HG03039 (cell line): Measurements from ENCODE around the gene HNRNPA1L2.
"Not testable (repeated sequence)": the region's sequence is repeated elsewhere in the genome, so short reads cannot be mapped to it uniquely, and the experiment has no call there.

ENCODE experiments used
- ATAC-seq: cut with Tn5 transposase; IDR thresholded peaks from one replicate; pipeline ENCODE4 v1.9.1; 2021; ENCODE audit warnings: mild to moderate bottlenecking, moderate library complexity; ENCODE audit not compliant: unreplicated experiment

HNRNPA1L2 gene

GRCh38 chr13:52644108-52644507, 1.9 kb downstream of the HNRNPA1L2 start:
- ATAC-seq: no peak

GRCh38 chr13:52646967-52647366, 4.7 kb downstream of the HNRNPA1L2 start:
- ATAC-seq: no peak

- no peak for ATAC-seq
These were observed 8.5 kb downstream of the HNRNPA1L2 start for GRCh38 chr13:52650731-52651130.

GRCh38 chr13:52651897-52652195, 9.6 kb downstream of the HNRNPA1L2 start:
- ATAC-seq: peak; percentile 11

GRCh38 chr13:52652196-52652979, 10.2 kb downstream of the HNRNPA1L2 start, which contains the start of gene SUGT1:
TSS of gene SUGT1 (plus strand) at chr13:52652836. CDS start at chr13:52652921, 85 bp downstream.
- ATAC-seq: peak; percentile 95

GRCh38 chr13:52652980-52653303, 10.7 kb downstream of the HNRNPA1L2 start:
- ATAC-seq: peak; percentile 20

GRCh38 chr13:52659340-52659739, 17.1 kb downstream of the HNRNPA1L2 start:
- ATAC-seq: no peak

GRCh38 chr13:52664272-52664671, 22.0 kb downstream of the HNRNPA1L2 start:
- ATAC-seq: no peak

GRCh38 chr13:52665325-52665724, 23.1 kb downstream of the HNRNPA1L2 start:
- ATAC-seq: no peak

- no peak for ATAC-seq
These were observed 27.4 kb downstream of the HNRNPA1L2 start for GRCh38 chr13:52669677-52670076.

GRCh38 chr13:52670726-52671125, 28.5 kb downstream of the HNRNPA1L2 start:
- no peak for ATAC-seq

- no peak for ATAC-seq
These were observed 31.2 kb downstream of the HNRNPA1L2 start for GRCh38 chr13:52673465-52673864.

GRCh38 chr13:52677823-52678222, 35.6 kb downstream of the HNRNPA1L2 start:
- ATAC-seq: no peak

- not testable (repeated sequence) for ATAC-seq
These were observed 43.6 kb downstream of the HNRNPA1L2 start for GRCh38 chr13:52685806-52686205.

- no peak for ATAC-seq
These were observed 44.1 kb downstream of the HNRNPA1L2 start for GRCh38 chr13:52686376-52686775.
